WTC11 (cell line): ENCODE data around the gene FAM177B.

Experiments used
- CTCF ChIP-seq: fragments of 200-600 bp; IDR thresholded peaks from 2 replicates; pipeline ENCODE4 v1.8.0; 2022; ENCODE audit warnings: antibody characterized with exemption
- GABPB1 ChIP-seq: sonication (generic); formaldehyde crosslinking; IDR thresholded peaks from 2 replicates; pipeline ENCODE4 v1.8.1; 2023; ENCODE audit warnings: mild to moderate bottlenecking, missing genetic modification reagents
- JUN ChIP-seq: sonication (generic); formaldehyde crosslinking; IDR thresholded peaks from 2 replicates; pipeline ENCODE4 v1.8.0; 2023; ENCODE audit warnings: mild to moderate bottlenecking, missing genetic modification reagents
- KAT7 ChIP-seq: sonication (generic); formaldehyde crosslinking; IDR thresholded peaks from 2 replicates; pipeline ENCODE4 v1.8.1; 2023; ENCODE audit warnings: missing genetic modification reagents, mild to moderate bottlenecking, borderline replicate concordance
- MAX ChIP-seq: sonication (generic); formaldehyde crosslinking; IDR thresholded peaks from 2 replicates; pipeline ENCODE4 v1.8.0; 2022; ENCODE audit warnings: mild to moderate bottlenecking, missing genetic modification reagents
- NFYB ChIP-seq: sonication (generic); formaldehyde crosslinking; conservative IDR thresholded peaks from 2 replicates; pipeline ENCODE4 v1.8.0; 2022; ENCODE audit warnings: low read depth, missing genetic modification reagents

- no peak for TF ChIP-seq GABPB1 (CRISPR knock-in tag)
- TF ChIP-seq KAT7 (CRISPR knock-in tag), result no peak
- TF ChIP-seq CTCF, result no peak
- no peak for TF ChIP-seq MAX (CRISPR knock-in tag)
- no peak for TF ChIP-seq JUN
- TF ChIP-seq NFYB (CRISPR knock-in tag), result no peak
These were observed 24.1 kb downstream of the FAM177B start for GRCh38 chr1:222761083-222761482.
